ENCODE data around the gene SCO2. TPM values are rescaled to one million over a fixed set of nuclear protein-coding genes. Genes with fewer than 3 reads are reported as not detected.

The SCO2 gene
- total and polyA plus RNA-seq, 10 of the 15 experiments (the other 5 are each of a cell fraction or from before 2014, with no cell fraction given) = 0.18 to 16.0 (median 2.4) TPM; not detected in 1

DNA sequence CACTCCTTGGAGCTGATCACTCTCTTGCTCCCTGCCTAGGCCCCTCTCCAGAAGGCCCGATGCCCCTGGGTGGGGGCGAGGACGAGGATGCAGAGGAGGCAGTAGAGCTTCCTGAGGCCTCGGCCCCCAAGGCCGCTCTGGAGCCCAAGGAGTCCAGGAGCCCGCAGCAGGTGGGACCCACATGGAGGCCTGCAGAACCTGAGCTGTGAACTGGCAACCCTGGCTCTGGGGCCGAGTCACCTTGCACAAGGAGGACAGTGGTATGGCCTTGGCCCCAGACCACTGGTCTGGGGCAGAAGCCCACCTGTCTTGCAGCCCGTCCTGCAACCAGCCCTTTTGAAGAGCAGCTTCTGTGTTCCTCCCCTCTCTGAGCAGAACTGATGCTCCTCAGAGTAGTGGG lies 6.2 kb downstream of the SCO2 start (continued):
- TF ChIP-seq, protein P1, sequence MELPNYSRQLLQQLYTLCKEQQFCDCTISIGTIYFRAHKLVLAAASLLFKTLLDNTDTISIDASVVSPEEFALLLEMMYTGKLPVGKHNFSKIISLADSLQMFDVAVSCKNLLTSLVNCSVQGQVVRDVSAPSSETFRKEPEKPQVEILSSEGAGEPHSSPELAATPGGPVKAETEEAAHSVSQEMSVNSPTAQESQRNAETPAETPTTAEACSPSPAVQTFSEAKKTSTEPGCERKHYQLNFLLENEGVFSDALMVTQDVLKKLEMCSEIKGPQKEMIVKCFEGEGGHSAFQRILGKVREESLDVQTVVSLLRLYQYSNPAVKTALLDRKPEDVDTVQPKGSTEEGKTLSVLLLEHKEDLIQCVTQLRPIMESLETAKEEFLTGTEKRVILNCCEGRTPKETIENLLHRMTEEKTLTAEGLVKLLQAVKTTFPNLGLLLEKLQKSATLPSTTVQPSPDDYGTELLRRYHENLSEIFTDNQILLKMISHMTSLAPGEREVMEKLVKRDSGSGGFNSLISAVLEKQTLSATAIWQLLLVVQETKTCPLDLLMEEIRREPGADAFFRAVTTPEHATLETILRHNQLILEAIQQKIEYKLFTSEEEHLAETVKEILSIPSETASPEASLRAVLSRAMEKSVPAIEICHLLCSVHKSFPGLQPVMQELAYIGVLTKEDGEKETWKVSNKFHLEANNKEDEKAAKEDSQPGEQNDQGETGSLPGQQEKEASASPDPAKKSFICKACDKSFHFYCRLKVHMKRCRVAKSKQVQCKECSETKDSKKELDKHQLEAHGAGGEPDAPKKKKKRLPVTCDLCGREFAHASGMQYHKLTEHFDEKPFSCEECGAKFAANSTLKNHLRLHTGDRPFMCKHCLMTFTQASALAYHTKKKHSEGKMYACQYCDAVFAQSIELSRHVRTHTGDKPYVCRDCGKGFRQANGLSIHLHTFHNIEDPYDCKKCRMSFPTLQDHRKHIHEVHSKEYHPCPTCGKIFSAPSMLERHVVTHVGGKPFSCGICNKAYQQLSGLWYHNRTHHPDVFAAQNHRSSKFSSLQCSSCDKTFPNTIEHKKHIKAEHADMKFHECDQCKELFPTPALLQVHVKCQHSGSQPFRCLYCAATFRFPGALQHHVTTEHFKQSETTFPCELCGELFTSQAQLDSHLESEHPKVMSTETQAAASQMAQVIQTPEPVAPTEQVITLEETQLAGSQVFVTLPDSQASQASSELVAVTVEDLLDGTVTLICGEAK (IDR thresholded peaks at IDR 0.05; ENCODE audit: borderline replicate concordance) = no peak

DNA sequence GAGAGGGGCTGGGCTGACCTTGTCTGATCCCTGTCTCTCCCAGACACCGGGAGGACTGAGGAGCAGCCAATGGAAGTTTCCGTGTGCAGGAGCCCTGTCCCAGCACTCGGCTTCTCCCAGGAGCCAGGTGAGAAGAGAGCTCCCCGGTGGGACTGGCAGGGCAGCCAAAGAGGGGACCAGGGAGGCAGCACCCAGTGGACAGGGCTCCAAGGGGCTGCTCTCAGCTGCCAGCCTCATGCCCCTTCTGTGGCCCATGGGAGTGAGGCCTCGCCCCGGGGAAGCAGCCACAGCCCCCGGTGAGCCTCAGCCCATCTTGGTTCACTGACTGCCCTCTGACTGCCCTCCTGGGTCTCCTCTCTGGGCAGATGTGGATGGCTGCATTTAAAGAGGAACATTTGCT lies 6.8 kb downstream of the SCO2 start:
- Histone ChIP-seq H3K36me3 (ENCODE audit: control insufficient read depth in 2 of 2, insufficient read depth in 2 of 2, low read length in 1 of 2) (peaks cover 10 to 47% of the 10 kb centered on the region in 2 experiments; a peak in 3 of 4 replicates), H4K20me1 (ENCODE audit: control insufficient read depth, insufficient read depth) (no peaks in the 10 kb centered on the region), H3K4me2 (ENCODE audit: control insufficient read depth, insufficient read depth) (no peak overlapping the region), H3K27ac (ENCODE audit: control insufficient read depth, insufficient read depth) (no peak overlapping the region), H2AFZ (ENCODE audit: control insufficient read depth, low read depth, low read length) (no peak overlapping the region), H3K4me1 (ENCODE audit: control insufficient read depth, insufficient read depth, low read length) (no peaks in the 10 kb centered on the region), H3K27me3 (replicated peaks in 1 of 2; ENCODE audit: control insufficient read depth in 2 of 2, insufficient read depth in 2 of 2, low read length in 1 of 2) (no peaks in the 10 kb centered on the region), H3K79me2 (ENCODE audit: control insufficient read depth, insufficient read depth, low read length) (peaks cover 10% of the 10 kb centered on the region), H3K9ac (ENCODE audit: control insufficient read depth, insufficient read depth, low read length) (no peak overlapping the region), H3K4me3 (no peak overlapping the region), H3K9me3 (replicated peaks; ENCODE audit: control insufficient read depth, insufficient read depth, low read length) (no peaks in the 10 kb centered on the region)
- DNase-seq (ENCODE audit: low read depth, low spot score) = no peak
- ChIA-PET CTCF (interaction anchor here (0.6 kb wide), 1 partner anchor 100 kb away, joined by 3 read pairs; no protein-coding TSS in a partner anchor), SMC1A (ENCODE audit: uncharacterized antibody, unreplicated experiment) (no interaction called here), POLR2A (interaction anchor here (1.2 kb wide), 1 partner anchor 47 kb away, joined by 3 read pairs; no protein-coding TSS in a partner anchor), RAD21 (ENCODE audit: unreplicated experiment) (no interaction called here)
- TF ChIP-seq CREM (IDR thresholded peaks at IDR 0.05; ENCODE audit: low read depth) (no peak), CHD1 (IDR thresholded peaks at IDR 0.05; ENCODE audit: low read depth, low read length) (no peak), ETV6 (conservative IDR thresholded peaks at IDR 0.05 in 1 of 2, IDR thresholded peaks at IDR 0.05 in 1 of 2; ENCODE audit: borderline replicate concordance in 1 of 2, low read depth in 1 of 2) (no peak)
- in situ Hi-C loops (cut with MboI) (no loop called here), intact Hi-C loops (cut with micrococcal nuclease; ENCODE audit: unreplicated experiment) (no loop called here)
- BruUV-seq (replicated peaks) = no TSS peak
- no peak for FAIRE-seq
- WGBS (ENCODE audit: insufficient coverage, insufficient replicate concordance, low lambda C conversion rate, missing lambda C conversion rate) = over 99% methylated on average over 7 of the region's 7 CpGs
- ATAC-seq = no peak

Measured in GM12878 (cell line).